DMS53 (cell line): Measurements from ENCODE around the gene CYGB.

Experiments
- DNase-seq: peaks from one replicate; lab custom pipeline; 2025; lab: John Stamatoyannopoulos, UW

Gene CYGB

GRCh38 chr17:76479515-76480060 is 57.9 kb downstream of the CYGB start:
- DNase-seq: no peak

- DNase-seq: no peak
Observed at GRCh38 chr17:76478730-76479514, 58.6 kb downstream of the CYGB start.

- DNase-seq: no peak
Observed at GRCh38 chr17:76478097-76478496, 59.4 kb downstream of the CYGB start.

- DNase-seq: no peak
Observed at GRCh38 chr17:76477576-76477975, 59.9 kb downstream of the CYGB start.
